Activated naive CD8-positive, alpha-beta T cell (primary cell): ENCODE measurements around the gene ARFGEF3.
"Not testable (repeated sequence)": the region's sequence is repeated elsewhere in the genome, so short reads cannot be mapped to it uniquely, and the experiment has no call there.

Experiments
- H3K27ac Mint-ChIP-seq: one replicate; pipeline ENCODE4 v1.8.0; 2021; ENCODE audit warnings: mixed read lengths
- H3K27me3 Mint-ChIP-seq: one replicate; pipeline ENCODE4 v1.8.0; 2021; ENCODE audit warnings: mixed read lengths
- H3K36me3 Mint-ChIP-seq: one replicate; pipeline ENCODE4 v1.8.0; 2021; ENCODE audit warnings: mixed read lengths
- H3K4me1 Mint-ChIP-seq: one replicate; pipeline ENCODE4 v1.8.0; 2021; ENCODE audit warnings: low read depth, mixed read lengths
- H3K4me3 Mint-ChIP-seq: one replicate; pipeline ENCODE4 v1.8.0; 2021; ENCODE audit warnings: mild to moderate bottlenecking, mixed read lengths
- H3K9me3 Mint-ChIP-seq: one replicate; pipeline ENCODE4 v1.8.0; 2021; ENCODE audit warnings: low read depth, mixed read lengths

ARFGEF3 gene

DNA sequence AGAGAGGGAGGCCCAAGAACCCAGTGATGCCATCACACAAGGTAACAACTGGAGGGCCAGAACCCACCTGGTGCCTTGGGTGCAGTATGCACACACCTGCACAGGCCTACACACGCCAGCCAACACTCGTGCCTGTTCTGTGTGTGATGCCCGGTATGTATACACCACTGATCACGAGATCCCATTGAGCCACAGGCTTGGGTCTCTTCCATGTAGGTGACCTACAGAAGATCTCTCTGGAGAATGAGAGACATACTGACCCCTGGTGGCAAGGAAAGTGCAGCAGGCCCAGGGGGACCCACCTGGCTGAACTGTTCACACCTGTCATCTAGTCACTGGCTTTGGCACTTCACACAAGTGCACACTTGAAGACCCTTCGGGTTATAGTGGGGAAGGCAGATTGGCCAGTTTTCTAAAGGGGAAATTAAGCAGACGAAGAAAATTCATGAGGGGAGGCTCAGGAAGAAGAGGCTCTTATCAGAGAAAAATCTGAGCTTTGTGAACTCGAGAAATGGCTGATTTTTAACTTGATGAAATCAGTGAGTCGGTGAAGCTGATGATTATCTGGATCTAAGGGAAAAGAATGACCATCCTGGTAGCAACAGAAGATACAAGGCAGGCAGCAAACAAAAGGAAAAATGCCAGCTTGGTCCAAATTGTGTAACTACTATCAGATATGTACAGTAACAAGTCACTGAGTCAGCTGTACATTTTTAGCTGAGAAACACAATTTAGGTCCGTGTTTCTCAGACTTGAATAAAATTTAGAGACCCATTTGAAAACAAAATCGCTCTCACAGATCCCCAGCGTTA is 125.6 kb downstream of the ARFGEF3 start:
- no peak overlapping the region for H3K4me3 Mint-ChIP-seq
- no peaks in the 10 kb centered on the region for H3K9me3 Mint-ChIP-seq

DNA sequence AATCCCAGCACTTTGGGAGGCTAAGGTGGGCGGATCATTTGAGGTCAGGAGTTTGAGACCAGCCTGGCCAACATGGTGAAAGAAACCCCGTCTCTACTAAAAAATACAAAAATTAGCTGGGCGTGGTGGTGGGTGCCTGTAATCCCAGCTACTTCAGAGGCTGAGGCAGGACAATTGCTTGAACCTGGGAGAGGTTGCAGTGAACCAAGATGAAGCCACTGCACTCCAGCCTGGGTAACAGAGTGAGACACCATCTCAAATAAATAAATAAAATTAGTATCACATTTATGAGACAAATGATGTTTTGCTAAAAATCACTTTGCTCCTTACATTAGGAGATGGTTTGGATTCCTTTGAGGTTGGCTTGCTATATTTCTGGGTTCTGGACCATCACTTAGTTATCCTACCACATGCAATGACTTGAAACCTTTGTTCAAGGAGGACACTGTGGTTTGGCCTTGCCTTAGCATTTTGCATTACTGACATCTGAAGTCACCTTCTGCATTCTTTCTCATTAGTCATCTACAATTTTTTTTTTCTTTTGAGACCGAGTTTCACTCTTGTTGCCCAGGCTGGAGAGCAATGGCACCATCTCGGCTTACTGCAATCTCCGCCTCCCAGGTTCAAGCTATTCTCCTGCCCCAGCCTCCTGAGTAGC is 126.8 kb downstream of the ARFGEF3 start:
- not testable (repeated sequence) for H3K4me3 Mint-ChIP-seq, H3K27me3 Mint-ChIP-seq, H3K36me3 Mint-ChIP-seq, H3K9me3 Mint-ChIP-seq, H3K4me1 Mint-ChIP-seq, H3K27ac Mint-ChIP-seq

More for the DNA sequence above, 125.6 kb downstream of the ARFGEF3 start:
- H3K27ac Mint-ChIP-seq: no peak overlapping the region
- H3K27me3 Mint-ChIP-seq: no peaks in the 10 kb centered on the region
- H3K4me1 Mint-ChIP-seq: no peaks in the 10 kb centered on the region
- no peaks in the 10 kb centered on the region for H3K36me3 Mint-ChIP-seq

DNA sequence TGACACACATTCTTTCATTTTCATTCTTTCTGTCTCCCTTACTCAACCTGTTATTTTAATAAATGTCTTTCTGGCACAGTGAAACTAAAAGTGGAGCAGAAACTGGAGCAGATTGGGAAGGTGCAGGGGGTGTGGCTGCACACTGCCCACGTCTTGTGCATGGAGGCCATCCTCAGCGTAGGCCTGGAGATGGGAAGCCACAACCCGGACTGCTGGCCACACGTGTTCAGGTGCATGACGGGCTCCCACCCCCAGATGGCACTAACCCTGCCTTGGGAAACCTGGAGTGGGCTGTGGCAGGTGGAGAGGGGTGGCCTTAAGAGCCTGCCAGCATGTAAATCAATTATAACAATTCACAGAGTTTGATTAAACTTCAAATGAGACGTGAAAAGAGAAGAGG is 128.0 kb downstream of the ARFGEF3 start:
- Mint-ChIP-seq H3K36me3 (no peaks in the 10 kb centered on the region), H3K4me1 (no peaks in the 10 kb centered on the region), H3K9me3 (no peaks in the 10 kb centered on the region), H3K27ac (no peak overlapping the region), H3K27me3 (no peaks in the 10 kb centered on the region), H3K4me3 (no peak overlapping the region)

DNA sequence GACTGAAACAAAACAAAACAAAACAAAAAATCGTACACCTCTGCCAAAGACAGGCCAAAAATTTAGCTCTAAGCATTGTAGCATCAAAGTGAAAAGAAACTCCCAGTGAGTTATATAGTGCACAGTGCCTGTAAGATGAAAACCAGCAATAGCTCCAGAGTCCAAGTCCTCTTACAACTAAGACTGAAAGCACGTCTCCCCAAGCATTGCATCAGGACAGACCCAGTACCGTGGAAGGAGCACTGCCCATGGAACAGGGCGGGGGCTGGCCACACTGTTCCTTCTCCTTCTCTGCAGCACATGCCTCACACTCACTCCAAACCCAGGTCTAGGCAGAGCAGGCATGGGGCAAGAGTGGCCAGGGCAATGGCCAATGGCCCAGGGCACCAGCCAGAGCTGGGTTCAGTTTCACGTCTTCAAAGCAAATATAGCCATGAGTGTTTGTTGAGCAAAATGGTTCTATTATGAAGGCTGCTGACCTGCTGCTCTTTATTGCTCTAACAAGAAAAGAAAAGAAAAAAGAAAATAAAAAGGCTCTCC is 128.8 kb downstream of the ARFGEF3 start:
- no peaks in the 10 kb centered on the region for H3K27me3 Mint-ChIP-seq
- no peak overlapping the region for H3K4me3 Mint-ChIP-seq
- H3K4me1 Mint-ChIP-seq: no peaks in the 10 kb centered on the region
- no peaks in the 10 kb centered on the region for H3K9me3 Mint-ChIP-seq
- H3K36me3 Mint-ChIP-seq: no peaks in the 10 kb centered on the region
- H3K27ac Mint-ChIP-seq: no peak overlapping the region

DNA sequence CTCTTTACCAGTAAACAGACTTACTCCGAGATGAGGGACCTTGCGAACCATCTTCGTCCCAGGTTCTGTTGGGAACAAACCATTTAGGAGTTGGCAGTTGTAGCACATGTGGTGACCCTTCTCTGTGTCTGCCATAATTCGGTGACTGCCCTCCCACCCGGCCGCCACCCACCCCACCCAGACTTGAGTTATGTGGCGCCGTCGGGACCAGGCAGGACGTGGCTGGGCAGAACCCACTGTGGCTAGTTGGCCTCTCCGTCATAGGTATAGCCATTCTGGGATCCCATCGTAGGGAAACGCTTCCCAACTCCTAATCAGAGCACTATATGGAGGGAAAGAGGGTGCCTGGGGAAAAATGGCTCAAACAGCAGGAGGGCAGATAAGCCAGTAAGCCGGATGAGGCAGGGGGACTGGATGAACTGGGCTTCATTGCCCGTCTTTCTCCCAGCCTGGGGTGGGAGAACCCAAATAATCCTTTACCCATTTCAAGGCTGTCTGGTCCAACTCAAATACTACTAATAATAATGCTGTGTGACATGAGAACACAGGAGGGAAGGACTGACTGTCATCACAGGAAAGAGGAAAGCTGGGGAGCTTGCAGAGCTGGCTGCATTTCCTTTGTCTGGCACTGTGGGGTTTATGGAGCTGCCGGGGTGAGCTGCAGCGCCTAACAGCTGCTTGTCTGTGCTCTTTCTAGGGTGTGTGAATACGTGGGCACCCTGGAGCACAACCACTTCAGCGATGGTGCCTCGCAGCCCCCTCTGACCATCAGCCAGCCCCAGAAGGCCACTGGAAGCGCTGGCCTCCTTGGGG is 129.5 kb downstream of the ARFGEF3 start:
- no peak overlapping the region for H3K27ac Mint-ChIP-seq
- H3K4me3 Mint-ChIP-seq: no peak overlapping the region
- H3K27me3 Mint-ChIP-seq: no peaks in the 10 kb centered on the region
- no peaks in the 10 kb centered on the region for H3K4me1 Mint-ChIP-seq
- no peaks in the 10 kb centered on the region for H3K36me3 Mint-ChIP-seq
- H3K9me3 Mint-ChIP-seq: no peaks in the 10 kb centered on the region

DNA sequence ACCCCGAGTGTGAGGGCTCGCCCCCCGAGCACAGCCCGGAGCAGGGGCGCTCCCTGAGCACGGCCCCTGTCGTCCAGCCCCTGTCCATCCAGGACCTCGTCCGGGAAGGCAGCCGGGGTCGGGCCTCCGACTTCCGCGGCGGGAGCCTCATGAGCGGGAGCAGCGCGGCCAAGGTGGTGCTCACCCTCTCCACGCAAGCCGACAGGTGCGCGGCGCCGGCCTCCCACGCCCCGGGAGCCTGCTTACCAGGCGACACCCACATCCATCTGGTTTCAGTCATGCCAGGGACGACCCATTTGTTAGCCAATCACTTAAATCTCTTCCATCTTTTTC is 130.1 kb downstream of the ARFGEF3 start:
- Mint-ChIP-seq H3K27me3 (no peaks in the 10 kb centered on the region), H3K4me1 (no peaks in the 10 kb centered on the region), H3K4me3 (no peak overlapping the region), H3K27ac (no peak overlapping the region), H3K9me3 (no peaks in the 10 kb centered on the region), H3K36me3 (no peaks in the 10 kb centered on the region)

DNA sequence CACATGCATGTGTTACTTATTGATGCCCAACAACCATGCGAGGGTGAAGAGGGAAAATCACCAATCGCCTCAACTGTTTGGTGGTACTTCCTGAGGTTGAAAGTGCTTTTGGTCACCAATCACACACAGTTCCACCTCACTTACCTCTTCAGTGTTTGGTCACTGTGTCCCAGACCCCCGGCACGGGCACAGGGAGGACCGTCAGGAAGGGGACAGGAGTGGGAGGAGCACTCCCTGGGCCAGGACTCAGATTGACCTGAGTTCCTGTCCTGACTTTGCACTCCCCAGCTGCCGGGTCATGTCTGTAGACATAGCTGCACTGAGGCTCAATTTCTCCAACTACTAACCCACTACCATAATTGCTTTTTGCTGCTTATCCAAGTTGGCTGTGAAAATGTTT is 130.7 kb downstream of the ARFGEF3 start:
- Mint-ChIP-seq H3K27ac (no peak overlapping the region), H3K9me3 (no peaks in the 10 kb centered on the region), H3K27me3 (no peaks in the 10 kb centered on the region), H3K4me3 (no peak overlapping the region), H3K4me1 (no peaks in the 10 kb centered on the region), H3K36me3 (no peaks in the 10 kb centered on the region)

DNA sequence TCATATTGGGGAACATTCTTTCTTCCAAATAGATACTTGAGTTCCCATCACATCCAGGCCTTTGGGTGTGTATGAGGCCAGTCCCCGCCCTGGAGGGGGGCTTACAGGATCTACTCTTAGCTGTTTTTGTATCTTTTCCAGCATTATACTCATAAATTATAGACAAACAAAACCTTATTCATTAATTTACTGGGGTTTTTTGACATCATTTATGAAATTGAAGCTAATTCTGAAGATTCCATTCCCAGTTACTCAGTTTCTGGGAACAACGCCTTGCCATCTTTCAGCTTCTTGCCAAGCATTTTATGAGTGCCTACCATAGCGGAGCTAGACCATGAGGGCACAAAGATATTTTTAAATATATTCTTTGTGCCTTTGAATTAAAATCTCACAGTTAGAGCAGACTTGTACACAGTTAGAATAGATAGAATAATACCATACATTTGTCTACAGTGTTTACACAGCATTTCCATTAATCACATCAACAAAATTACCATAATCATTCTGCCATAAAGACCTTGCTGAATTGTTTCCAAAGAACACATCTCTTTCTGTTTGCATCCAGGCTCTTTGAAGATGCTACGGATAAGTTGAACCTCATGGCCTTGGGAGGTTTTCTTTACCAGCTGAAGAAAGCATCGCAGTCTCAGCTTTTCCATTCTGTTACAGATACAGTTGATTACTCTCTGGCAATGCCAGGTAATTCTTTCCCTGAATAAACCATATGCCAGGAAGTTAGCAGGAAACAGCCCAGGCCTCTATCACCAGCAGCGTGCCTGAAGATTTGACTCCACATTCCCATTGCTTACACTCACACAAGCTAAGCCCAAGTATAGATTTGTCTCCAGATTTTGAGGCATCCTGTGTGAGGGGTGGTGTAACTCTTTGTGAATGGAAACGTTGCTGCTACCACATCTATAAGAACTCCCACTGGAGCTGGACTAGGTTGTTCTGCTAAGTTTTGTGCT is 132.0 kb downstream of the ARFGEF3 start:
- Mint-ChIP-seq H3K4me3 (no peak overlapping the region), H3K4me1 (no peaks in the 10 kb centered on the region), H3K9me3 (no peaks in the 10 kb centered on the region), H3K36me3 (no peaks in the 10 kb centered on the region), H3K27ac (no peak overlapping the region), H3K27me3 (peaks cover 2% of the 10 kb centered on the region)

DNA sequence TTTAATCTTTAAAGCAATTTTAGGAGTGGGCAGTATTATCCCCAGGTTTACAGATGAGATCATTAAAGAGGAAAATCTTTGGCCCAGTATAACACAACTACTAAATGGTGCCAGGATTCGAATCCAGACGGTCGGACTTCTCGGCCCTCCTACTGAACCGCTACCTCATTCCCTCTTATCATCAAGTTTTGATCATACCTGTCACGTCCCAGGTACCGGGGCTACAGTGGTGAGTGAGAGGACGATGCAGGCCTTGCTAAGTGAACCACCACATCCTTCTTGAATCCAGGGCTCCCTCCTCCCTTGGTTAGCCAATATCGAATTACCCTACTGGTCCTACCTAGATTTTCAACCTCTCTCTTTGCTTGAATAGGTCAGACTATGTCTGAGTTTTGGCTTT is 134.6 kb downstream of the ARFGEF3 start:
- no peak overlapping the region for H3K4me3 Mint-ChIP-seq
- no peak overlapping the region for H3K27ac Mint-ChIP-seq
- no peaks in the 10 kb centered on the region for H3K9me3 Mint-ChIP-seq
- H3K36me3 Mint-ChIP-seq: no peaks in the 10 kb centered on the region
- H3K27me3 Mint-ChIP-seq: peaks cover 3% of the 10 kb centered on the region
- H3K4me1 Mint-ChIP-seq: no peaks in the 10 kb centered on the region

DNA sequence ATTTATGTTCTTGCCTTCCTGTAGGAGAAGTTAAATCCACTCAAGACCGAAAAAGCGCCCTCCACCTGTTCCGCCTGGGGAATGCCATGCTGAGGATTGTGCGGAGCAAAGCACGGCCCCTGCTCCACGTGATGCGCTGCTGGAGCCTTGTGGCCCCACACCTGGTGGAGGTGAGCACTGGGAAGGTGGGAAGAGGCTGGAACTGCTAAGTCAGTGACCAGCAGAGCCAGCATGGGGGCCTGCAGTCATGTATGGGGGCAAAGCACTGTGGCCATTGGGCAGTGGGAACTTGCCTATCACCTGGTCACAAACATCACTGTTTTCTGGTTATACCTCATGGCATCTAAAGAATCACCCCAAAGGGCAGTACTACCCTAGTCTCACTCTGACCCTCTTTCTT is 135.0 kb downstream of the ARFGEF3 start:
- Mint-ChIP-seq H3K36me3 (no peaks in the 10 kb centered on the region), H3K4me1 (no peaks in the 10 kb centered on the region), H3K27ac (no peak overlapping the region)

DNA sequence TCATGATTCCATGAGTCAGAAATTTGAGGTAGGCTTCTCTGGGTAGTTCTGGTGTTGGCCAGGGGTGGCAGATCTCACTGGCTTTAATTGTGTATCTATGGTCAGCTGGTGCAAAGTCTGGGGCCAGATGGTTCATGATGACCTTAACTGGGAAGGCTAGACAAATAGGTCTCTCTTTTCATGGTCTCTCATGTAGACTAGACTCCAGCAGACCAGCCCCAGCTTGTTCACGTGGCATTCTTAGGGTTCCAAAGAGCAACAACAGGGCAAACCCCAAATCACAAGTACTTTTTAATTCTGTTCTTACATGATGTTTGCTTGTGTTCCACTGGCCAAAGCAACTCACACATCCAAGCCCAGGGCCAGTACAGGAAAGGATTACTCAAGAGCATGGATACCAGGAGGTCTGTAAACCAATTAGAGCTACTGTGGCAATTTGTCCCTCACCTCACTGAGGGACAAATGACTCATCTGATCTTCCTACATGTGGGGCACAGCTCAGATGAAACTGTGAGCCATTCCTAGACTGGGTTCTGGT is 136.1 kb downstream of the ARFGEF3 start:
- H3K27ac Mint-ChIP-seq: no peak overlapping the region
- H3K4me3 Mint-ChIP-seq: no peak overlapping the region
- H3K27me3 Mint-ChIP-seq: peaks cover 3% of the 10 kb centered on the region
- no peaks in the 10 kb centered on the region for H3K4me1 Mint-ChIP-seq
- H3K9me3 Mint-ChIP-seq: no peaks in the 10 kb centered on the region
- no peaks in the 10 kb centered on the region for H3K36me3 Mint-ChIP-seq

More for the DNA sequence above, 135.0 kb downstream of the ARFGEF3 start:
- Mint-ChIP-seq H3K27me3 (peaks cover 3% of the 10 kb centered on the region), H3K9me3 (no peaks in the 10 kb centered on the region), H3K4me3 (no peak overlapping the region)

DNA sequence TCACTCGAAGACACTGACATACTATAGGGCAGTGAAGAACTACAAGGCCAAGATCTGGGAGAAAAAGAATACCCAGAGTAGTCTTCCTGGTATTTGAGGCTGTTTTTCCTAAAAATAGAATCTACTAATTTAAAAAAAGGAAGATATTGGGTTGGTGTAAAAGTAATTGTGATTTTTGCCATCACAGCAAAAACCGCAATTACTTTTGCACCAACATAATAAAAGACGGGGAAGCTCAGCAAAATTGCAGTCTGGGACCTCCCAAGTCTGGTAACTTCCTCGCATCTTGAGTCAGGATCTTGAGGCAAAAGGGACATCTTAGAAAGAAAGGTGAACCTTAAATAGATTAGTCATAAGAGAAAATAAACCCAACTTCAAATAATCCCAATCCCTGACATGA is 138.7 kb downstream of the ARFGEF3 start:
- Mint-ChIP-seq H3K27ac (no peak overlapping the region), H3K4me3 (no peak overlapping the region), H3K4me1 (no peaks in the 10 kb centered on the region), H3K27me3 (peaks cover 3% of the 10 kb centered on the region), H3K36me3 (no peaks in the 10 kb centered on the region), H3K9me3 (no peaks in the 10 kb centered on the region)

DNA sequence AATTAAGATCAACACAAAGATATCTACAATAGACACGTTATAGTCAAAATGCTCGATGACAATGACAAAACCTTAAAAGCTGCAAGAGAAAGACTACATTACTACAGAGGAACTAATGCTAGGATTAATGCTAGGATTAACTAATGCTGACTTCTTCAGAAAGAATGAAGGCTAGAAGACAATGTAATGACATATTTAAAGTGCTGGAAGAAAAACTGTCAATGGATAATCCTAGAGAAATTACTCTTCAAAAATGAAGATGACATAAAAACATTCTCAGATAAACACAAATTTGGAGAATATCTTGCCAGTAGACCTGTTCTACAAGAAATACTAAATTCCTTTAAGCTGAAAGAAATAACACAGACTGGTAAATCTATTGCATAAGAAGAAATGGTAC is 140.8 kb downstream of the ARFGEF3 start:
- H3K36me3 Mint-ChIP-seq: no peaks in the 10 kb centered on the region
- H3K4me1 Mint-ChIP-seq: no peaks in the 10 kb centered on the region
- H3K27me3 Mint-ChIP-seq: peaks cover 3% of the 10 kb centered on the region
- no peak overlapping the region for H3K27ac Mint-ChIP-seq
- no peaks in the 10 kb centered on the region for H3K9me3 Mint-ChIP-seq
- no peak overlapping the region for H3K4me3 Mint-ChIP-seq

DNA sequence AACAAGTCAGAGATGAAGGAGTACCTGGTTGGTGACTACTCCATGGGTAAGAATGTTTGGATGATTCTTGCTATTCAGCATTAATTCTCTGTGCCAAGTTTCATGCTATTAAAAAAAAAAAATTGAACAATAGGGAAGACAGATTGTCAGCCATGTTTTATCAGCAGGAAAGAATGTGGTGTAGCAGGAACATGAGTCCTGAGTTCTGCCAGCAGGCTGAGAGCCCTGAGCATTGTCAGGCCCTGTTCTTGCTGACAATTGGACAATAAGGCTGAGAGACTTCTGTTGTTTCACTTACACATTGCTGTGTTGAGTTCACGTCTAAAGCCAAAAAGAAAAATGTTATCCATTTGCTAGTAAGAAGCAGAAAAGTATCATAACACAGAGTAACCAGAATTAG is 145.6 kb downstream of the ARFGEF3 start:
- Mint-ChIP-seq H3K9me3 (no peaks in the 10 kb centered on the region), H3K4me1 (no peaks in the 10 kb centered on the region), H3K36me3 (no peaks in the 10 kb centered on the region), H3K27me3 (no peaks in the 10 kb centered on the region), H3K4me3 (no peak overlapping the region), H3K27ac (no peak overlapping the region)
